Measurements from ENCODE around the gene HSF5.

- TF ChIP-seq CTCF (IDR thresholded peaks at IDR 0.05) (no peak), EP300 (IDR thresholded peaks at IDR 0.05) (no peak), POLR2A (IDR thresholded peaks at IDR 0.05) (no peak)
Observed at GRCh38 chr17:58488428-58488890, 251 bp upstream of the HSF5 start.

Measured in upper lobe of left lung (tissue), 4 donors.